GM23338 (cell line): ENCODE measurements around the gene MED16. TPM values are rescaled to one million over a fixed set of nuclear protein-coding genes. Genes with fewer than 3 reads are reported as not detected.

Experiments used
- ATAC-seq: fragments of 200-7000 bp; cut with Tn5 transposase; 3 replicates; pipeline ENCODE4 v1.9.1; 2020
- DNase-seq: peaks from one replicate; pipeline ENCODE4 v3.0.0-alpha.2; 2015; ENCODE audit warnings: low spot score
- H2AFZ ChIP-seq: fragments of 200-600 bp; sonication (generic); 2 replicates; pipeline ENCODE4 v1.8.0; 2016; ENCODE audit warnings: antibody characterized with exemption, mild to moderate bottlenecking, moderate library complexity
- H3F3A ChIP-seq: fragments of 200-600 bp; sonication (generic); replicated peaks from 2 replicates; pipeline ENCODE4 v1.8.0; 2017; ENCODE audit warnings: antibody characterized with exemption, mixed run types, low read depth
- H3K27ac ChIP-seq: fragments of 200-600 bp; sonication (generic); 2 replicates; pipeline ENCODE4 v1.6.1; 2016; ENCODE audit warnings: low read depth
- H3K27me3 ChIP-seq: fragments of 200-600 bp; sonication (generic); 2 replicates; pipeline ENCODE4 v1.8.0; 2016; ENCODE audit warnings: mild to moderate bottlenecking, mixed run types, moderate library complexity; ENCODE audit not compliant: insufficient read depth
- H3K36me3 ChIP-seq: fragments of 200-600 bp; sonication (generic); 2 replicates; pipeline ENCODE4 v1.8.0; 2016; ENCODE audit warnings: mild to moderate bottlenecking; ENCODE audit not compliant: insufficient read depth
- H3K4me1 ChIP-seq: fragments of 200-600 bp; sonication (generic); 2 replicates; pipeline ENCODE4 v1.8.0; 2016; ENCODE audit warnings: mild to moderate bottlenecking, moderate library complexity; ENCODE audit not compliant: insufficient read depth
- H3K4me2 ChIP-seq: fragments of 200-600 bp; sonication (generic); 2 replicates; pipeline ENCODE4 v1.7.1; 2017; ENCODE audit warnings: mixed run types
- H3K4me3 ChIP-seq: fragments of 200-600 bp; sonication (generic); 2 replicates; pipeline ENCODE4 v1.6.1; 2016; ENCODE audit warnings: mixed run types
- H3K79me2 ChIP-seq: fragments of 200-600 bp; sonication (generic); replicated peaks from 2 replicates; pipeline ENCODE4 v1.8.0; 2017; ENCODE audit warnings: mild to moderate bottlenecking; ENCODE audit not compliant: insufficient read depth
- H3K9me2 ChIP-seq: fragments of 200-600 bp; sonication (generic); 2 replicates; pipeline ENCODE4 v1.8.0; 2017; ENCODE audit not compliant: insufficient read depth
- H4K20me1 ChIP-seq: fragments of 200-600 bp; sonication (generic); replicated peaks from 2 replicates; pipeline ENCODE4 v1.8.0; 2017; ENCODE audit warnings: mild to moderate bottlenecking; ENCODE audit not compliant: insufficient read depth
- H3K27ac Mint-ChIP-seq: 2 replicates; pipeline ENCODE4 v1.8.0; 2020; ENCODE audit warnings: inconsistent platforms, mild to moderate bottlenecking, moderate library complexity, mixed read lengths
- H3K27me3 Mint-ChIP-seq: 3 replicates; pipeline ENCODE4 v1.8.0; 2022; ENCODE audit warnings: low read depth, mild to moderate bottlenecking, moderate library complexity, mixed read lengths, inconsistent platforms; ENCODE audit not compliant: insufficient read depth, poor library complexity
- H3K36me3 Mint-ChIP-seq: 3 replicates; pipeline ENCODE4 v1.8.0; 2021; ENCODE audit warnings: low read depth, mild to moderate bottlenecking, inconsistent platforms, moderate library complexity, mixed read lengths
- H3K4me1 Mint-ChIP-seq: 3 replicates; pipeline ENCODE4 v1.8.0; 2020; ENCODE audit warnings: mild to moderate bottlenecking, inconsistent platforms, mixed read lengths
- H3K4me3 Mint-ChIP-seq: 3 replicates; pipeline ENCODE4 v1.8.0; 2021; ENCODE audit warnings: moderate library complexity, mild to moderate bottlenecking, inconsistent platforms, mixed read lengths
- H3K9me3 Mint-ChIP-seq: 3 replicates; pipeline ENCODE4 v1.8.0; 2020; ENCODE audit warnings: moderate library complexity, mild to moderate bottlenecking, inconsistent platforms, mixed read lengths
- CREB1 ChIP-seq: fragments of 250-450 bp; sonication (Bioruptor Pico); IDR thresholded peaks from 2 replicates; pipeline ENCODE4 v1.5.0; 2020; ENCODE audit warnings: low read depth, mild to moderate bottlenecking, moderate library complexity
- EZH2 ChIP-seq: fragments of 200-600 bp; sonication (generic); IDR thresholded peaks from one replicate; pipeline ENCODE4 v1.8.0; 2017; ENCODE audit warnings: antibody characterized with exemption, mild to moderate bottlenecking, low read depth; ENCODE audit not compliant: unreplicated experiment
- EZH2phosphoT487 ChIP-seq: fragments of 200-600 bp; sonication (generic); IDR thresholded peaks from one replicate; pipeline ENCODE4 v1.8.1; 2018; ENCODE audit warnings: antibody characterized with exemption; ENCODE audit not compliant: unreplicated experiment
- JUNB ChIP-seq: IDR thresholded peaks from one replicate; pipeline ENCODE4 v1.6.1; 2016; ENCODE audit warnings: antibody characterized with exemption; ENCODE audit not compliant: unreplicated experiment
- NANOG ChIP-seq: IDR thresholded peaks from 2 replicates; pipeline ENCODE4 v1.6.1; 2016; ENCODE audit warnings: antibody characterized with exemption, borderline replicate concordance
- POLR2AphosphoS5 ChIP-seq: IDR thresholded peaks from 2 replicates; pipeline ENCODE4 v1.6.1; 2016; ENCODE audit warnings: antibody characterized with exemption, low read depth
- STAT1 ChIP-seq: IDR thresholded peaks from one replicate; pipeline ENCODE4 v1.6.1; 2016; ENCODE audit warnings: antibody characterized with exemption; ENCODE audit not compliant: unreplicated experiment
- ZNF114 ChIP-seq: fragments of 250-450 bp; sonication (Bioruptor Pico); IDR thresholded peaks from 2 replicates; pipeline ENCODE4 v1.5.0; 2020; ENCODE audit warnings: mild to moderate bottlenecking, moderate library complexity
- ZNF331 ChIP-seq: fragments of 250-450 bp; sonication (Bioruptor Pico); IDR thresholded peaks from 2 replicates; pipeline ENCODE4 v1.5.0; 2020; ENCODE audit warnings: low read depth, mild to moderate bottlenecking, moderate library complexity
- polyA plus RNA-seq: library from polyadenylated mRNA; unstranded; fragments of >200 nt; fragmentation: Nextera tagmentation; extraction: Ambion mirVana; gene quantifications from 2 replicates; pipeline ENCODE4 v1.2.1, GENCODE V29; 2016
- total RNA-seq: library from RNA; depleted of rRNA; stranded (reverse); fragments of >200 nt; shearing (Covaris generic); gene quantifications from 2 replicates; pipeline ENCODE4 v1.2.3, GENCODE V29; 2014
- TF ChIP-seq, protein P1 (sequence below), 2 experiments: fragments of 200-600 bp in 1 of 2; sonication (generic) in 1 of 2; conservative IDR thresholded peaks; 2 replicates each; pipeline versions ENCODE4 v1.5.1 to v1.6.1; 2016 to 2017; ENCODE audit warnings: antibody characterized with exemption in 2 of 2, low read depth in 2 of 2, mild to moderate bottlenecking in 2 of 2, moderate library complexity in 1 of 2
- TF ChIP-seq, protein P2 (sequence below): IDR thresholded peaks from one replicate; pipeline ENCODE4 v1.6.1; 2018; ENCODE audit warnings: antibody characterized with exemption; ENCODE audit not compliant: unreplicated experiment
- TF ChIP-seq, protein P3 (sequence below): fragments of 250-450 bp; sonication (Bioruptor Pico); IDR thresholded peaks from 2 replicates; pipeline ENCODE4 v1.5.0; 2020; ENCODE audit warnings: mild to moderate bottlenecking, moderate library complexity
- TF ChIP-seq, protein P4 (sequence below): IDR thresholded peaks from 2 replicates; pipeline ENCODE4 v1.6.1; 2016; ENCODE audit warnings: antibody characterized with exemption

The MED16 gene
- total and polyA plus RNA-seq, 2 experiments from 2014 or later = 52.7 to 73.6 TPM

DNA sequence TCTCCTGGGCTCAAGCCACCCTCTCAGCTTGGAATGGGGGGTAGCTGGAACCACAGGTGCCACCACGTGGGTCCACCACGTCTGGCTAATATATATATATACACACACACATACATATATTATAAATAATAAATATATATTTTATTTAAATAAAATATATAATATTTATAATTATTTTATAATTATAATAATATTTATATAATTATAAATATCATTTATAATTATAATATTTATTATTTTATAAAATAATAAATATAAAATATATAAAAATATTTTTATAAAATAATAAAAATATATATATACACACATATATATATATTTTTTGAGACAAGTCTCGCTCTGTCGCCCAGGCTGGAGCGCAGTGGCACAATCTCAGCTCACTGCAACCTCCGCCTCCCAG is 38.4 kb downstream of the MED16 start:
- peaks cover 10% of the 10 kb centered on the region for H3K27me3 ChIP-seq
- Mint-ChIP-seq H3K27me3 (peaks cover 6% of the 10 kb centered on the region), H3K36me3 (no peaks in the 10 kb centered on the region), H3K4me1 (no peaks in the 10 kb centered on the region), H3K4me3 (no peak overlapping the region), H3K27ac (no peak overlapping the region), H3K9me3 (no peaks in the 10 kb centered on the region; the same call in 2 of the 3 replicates)
- no peak overlapping the region for H3K4me3 ChIP-seq
- H3K36me3 ChIP-seq = no peaks in the 10 kb centered on the region
- DNase-seq (no peak), ATAC-seq (no peak)
- TF ChIP-seq NANOG = no peak
- TF ChIP-seq POLR2AphosphoS5 = no peak
- TF ChIP-seq, protein P1, sequence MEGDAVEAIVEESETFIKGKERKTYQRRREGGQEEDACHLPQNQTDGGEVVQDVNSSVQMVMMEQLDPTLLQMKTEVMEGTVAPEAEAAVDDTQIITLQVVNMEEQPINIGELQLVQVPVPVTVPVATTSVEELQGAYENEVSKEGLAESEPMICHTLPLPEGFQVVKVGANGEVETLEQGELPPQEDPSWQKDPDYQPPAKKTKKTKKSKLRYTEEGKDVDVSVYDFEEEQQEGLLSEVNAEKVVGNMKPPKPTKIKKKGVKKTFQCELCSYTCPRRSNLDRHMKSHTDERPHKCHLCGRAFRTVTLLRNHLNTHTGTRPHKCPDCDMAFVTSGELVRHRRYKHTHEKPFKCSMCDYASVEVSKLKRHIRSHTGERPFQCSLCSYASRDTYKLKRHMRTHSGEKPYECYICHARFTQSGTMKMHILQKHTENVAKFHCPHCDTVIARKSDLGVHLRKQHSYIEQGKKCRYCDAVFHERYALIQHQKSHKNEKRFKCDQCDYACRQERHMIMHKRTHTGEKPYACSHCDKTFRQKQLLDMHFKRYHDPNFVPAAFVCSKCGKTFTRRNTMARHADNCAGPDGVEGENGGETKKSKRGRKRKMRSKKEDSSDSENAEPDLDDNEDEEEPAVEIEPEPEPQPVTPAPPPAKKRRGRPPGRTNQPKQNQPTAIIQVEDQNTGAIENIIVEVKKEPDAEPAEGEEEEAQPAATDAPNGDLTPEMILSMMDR (conservative IDR thresholded peaks at IDR 0.05; ENCODE audit: low read depth in 2 of 2) = no peak
- TF ChIP-seq CREB1 (CRISPR knock-in tag) = no peak
- no peak for TF ChIP-seq ZNF114 (CRISPR knock-in tag)
- TF ChIP-seq JUNB = no peak
- TF ChIP-seq, protein P2, sequence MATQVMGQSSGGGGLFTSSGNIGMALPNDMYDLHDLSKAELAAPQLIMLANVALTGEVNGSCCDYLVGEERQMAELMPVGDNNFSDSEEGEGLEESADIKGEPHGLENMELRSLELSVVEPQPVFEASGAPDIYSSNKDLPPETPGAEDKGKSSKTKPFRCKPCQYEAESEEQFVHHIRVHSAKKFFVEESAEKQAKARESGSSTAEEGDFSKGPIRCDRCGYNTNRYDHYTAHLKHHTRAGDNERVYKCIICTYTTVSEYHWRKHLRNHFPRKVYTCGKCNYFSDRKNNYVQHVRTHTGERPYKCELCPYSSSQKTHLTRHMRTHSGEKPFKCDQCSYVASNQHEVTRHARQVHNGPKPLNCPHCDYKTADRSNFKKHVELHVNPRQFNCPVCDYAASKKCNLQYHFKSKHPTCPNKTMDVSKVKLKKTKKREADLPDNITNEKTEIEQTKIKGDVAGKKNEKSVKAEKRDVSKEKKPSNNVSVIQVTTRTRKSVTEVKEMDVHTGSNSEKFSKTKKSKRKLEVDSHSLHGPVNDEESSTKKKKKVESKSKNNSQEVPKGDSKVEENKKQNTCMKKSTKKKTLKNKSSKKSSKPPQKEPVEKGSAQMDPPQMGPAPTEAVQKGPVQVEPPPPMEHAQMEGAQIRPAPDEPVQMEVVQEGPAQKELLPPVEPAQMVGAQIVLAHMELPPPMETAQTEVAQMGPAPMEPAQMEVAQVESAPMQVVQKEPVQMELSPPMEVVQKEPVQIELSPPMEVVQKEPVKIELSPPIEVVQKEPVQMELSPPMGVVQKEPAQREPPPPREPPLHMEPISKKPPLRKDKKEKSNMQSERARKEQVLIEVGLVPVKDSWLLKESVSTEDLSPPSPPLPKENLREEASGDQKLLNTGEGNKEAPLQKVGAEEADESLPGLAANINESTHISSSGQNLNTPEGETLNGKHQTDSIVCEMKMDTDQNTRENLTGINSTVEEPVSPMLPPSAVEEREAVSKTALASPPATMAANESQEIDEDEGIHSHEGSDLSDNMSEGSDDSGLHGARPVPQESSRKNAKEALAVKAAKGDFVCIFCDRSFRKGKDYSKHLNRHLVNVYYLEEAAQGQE = no peak
- TF ChIP-seq STAT1 = no peak
- no peak for TF ChIP-seq ZNF331 (CRISPR knock-in tag)
- TF ChIP-seq, protein P3, sequence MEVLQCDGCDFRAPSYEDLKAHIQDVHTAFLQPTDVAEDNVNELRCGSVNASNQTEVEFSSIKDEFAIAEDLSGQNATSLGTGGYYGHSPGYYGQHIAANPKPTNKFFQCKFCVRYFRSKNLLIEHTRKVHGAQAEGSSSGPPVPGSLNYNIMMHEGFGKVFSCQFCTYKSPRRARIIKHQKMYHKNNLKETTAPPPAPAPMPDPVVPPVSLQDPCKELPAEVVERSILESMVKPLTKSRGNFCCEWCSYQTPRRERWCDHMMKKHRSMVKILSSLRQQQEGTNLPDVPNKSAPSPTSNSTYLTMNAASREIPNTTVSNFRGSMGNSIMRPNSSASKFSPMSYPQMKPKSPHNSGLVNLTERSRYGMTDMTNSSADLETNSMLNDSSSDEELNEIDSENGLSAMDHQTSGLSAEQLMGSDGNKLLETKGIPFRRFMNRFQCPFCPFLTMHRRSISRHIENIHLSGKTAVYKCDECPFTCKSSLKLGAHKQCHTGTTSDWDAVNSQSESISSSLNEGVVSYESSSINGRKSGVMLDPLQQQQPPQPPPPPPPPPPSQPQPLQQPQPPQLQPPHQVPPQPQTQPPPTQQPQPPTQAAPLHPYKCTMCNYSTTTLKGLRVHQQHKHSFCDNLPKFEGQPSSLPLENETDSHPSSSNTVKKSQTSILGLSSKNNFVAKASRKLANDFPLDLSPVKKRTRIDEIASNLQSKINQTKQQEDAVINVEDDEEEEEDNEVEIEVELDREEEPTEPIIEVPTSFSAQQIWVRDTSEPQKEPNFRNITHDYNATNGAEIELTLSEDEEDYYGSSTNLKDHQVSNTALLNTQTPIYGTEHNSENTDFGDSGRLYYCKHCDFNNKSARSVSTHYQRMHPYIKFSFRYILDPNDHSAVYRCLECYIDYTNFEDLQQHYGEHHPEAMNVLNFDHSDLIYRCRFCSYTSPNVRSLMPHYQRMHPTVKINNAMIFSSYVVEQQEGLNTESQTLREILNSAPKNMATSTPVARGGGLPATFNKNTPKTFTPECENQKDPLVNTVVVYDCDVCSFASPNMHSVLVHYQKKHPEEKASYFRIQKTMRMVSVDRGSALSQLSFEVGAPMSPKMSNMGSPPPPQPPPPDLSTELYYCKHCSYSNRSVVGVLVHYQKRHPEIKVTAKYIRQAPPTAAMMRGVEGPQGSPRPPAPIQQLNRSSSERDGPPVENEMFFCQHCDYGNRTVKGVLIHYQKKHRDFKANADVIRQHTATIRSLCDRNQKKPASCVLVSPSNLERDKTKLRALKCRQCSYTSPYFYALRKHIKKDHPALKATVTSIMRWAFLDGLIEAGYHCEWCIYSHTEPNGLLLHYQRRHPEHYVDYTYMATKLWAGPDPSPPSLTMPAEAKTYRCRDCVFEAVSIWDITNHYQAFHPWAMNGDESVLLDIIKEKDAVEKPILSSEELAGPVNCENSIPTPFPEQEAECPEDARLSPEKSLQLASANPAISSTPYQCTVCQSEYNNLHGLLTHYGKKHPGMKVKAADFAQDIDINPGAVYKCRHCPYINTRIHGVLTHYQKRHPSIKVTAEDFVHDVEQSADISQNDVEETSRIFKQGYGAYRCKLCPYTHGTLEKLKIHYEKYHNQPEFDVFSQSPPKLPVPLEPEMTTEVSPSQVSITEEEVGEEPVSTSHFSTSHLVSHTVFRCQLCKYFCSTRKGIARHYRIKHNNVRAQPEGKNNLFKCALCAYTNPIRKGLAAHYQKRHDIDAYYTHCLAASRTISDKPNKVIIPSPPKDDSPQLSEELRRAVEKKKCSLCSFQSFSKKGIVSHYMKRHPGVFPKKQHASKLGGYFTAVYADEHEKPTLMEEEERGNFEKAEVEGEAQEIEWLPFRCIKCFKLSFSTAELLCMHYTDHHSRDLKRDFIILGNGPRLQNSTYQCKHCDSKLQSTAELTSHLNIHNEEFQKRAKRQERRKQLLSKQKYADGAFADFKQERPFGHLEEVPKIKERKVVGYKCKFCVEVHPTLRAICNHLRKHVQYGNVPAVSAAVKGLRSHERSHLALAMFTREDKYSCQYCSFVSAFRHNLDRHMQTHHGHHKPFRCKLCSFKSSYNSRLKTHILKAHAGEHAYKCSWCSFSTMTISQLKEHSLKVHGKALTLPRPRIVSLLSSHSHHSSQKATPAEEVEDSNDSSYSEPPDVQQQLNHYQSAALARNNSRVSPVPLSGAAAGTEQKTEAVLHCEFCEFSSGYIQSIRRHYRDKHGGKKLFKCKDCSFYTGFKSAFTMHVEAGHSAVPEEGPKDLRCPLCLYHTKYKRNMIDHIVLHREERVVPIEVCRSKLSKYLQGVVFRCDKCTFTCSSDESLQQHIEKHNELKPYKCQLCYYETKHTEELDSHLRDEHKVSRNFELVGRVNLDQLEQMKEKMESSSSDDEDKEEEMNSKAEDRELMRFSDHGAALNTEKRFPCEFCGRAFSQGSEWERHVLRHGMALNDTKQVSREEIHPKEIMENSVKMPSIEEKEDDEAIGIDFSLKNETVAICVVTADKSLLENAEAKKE (CRISPR knock-in tag) = no peak
- TF ChIP-seq EZH2phosphoT487 = no peak
- TF ChIP-seq, protein P4, sequence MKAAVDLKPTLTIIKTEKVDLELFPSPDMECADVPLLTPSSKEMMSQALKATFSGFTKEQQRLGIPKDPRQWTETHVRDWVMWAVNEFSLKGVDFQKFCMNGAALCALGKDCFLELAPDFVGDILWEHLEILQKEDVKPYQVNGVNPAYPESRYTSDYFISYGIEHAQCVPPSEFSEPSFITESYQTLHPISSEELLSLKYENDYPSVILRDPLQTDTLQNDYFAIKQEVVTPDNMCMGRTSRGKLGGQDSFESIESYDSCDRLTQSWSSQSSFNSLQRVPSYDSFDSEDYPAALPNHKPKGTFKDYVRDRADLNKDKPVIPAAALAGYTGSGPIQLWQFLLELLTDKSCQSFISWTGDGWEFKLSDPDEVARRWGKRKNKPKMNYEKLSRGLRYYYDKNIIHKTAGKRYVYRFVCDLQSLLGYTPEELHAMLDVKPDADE = no peak
- TF ChIP-seq EZH2 = no peak
- H3K4me2 ChIP-seq = no peak overlapping the region
- no peaks in the 10 kb centered on the region for H3K4me1 ChIP-seq
- H3K9me2 ChIP-seq = no peaks in the 10 kb centered on the region
- H3K79me2 ChIP-seq = no peaks in the 10 kb centered on the region
- peaks cover 11% of the 10 kb centered on the region; the same call in 1 of the 2 replicates for H3F3A ChIP-seq
- no peaks in the 10 kb centered on the region; the same call in 1 of the 2 replicates for H4K20me1 ChIP-seq
- H2AFZ ChIP-seq = no peak overlapping the region
- no peak overlapping the region for H3K27ac ChIP-seq
